Activated T-cell treated with anti-CD3 and anti-CD28 coated beads, Interleukin-2, amount 50 U/mL, for 24 hours (primary cell): ENCODE results near the gene SCGB1D4.

ENCODE experiments used
- DNase-seq: peaks from one replicate; pipeline ENCODE4 v3.0.0-alpha.2; 2020
- H3K27ac Mint-ChIP-seq: 2 replicates; pipeline ENCODE4 v1.8.0; 2020; ENCODE audit warnings: mild to moderate bottlenecking, mixed read lengths
- H3K27me3 Mint-ChIP-seq: 2 replicates; pipeline ENCODE4 v1.8.0; 2020; ENCODE audit warnings: mixed read lengths
- H3K36me3 Mint-ChIP-seq: 2 replicates; pipeline ENCODE4 v1.8.0; 2020; ENCODE audit warnings: low read depth, mixed read lengths
- H3K4me1 Mint-ChIP-seq: 2 replicates; pipeline ENCODE4 v1.8.0; 2020; ENCODE audit warnings: low read depth, mixed read lengths
- H3K4me3 Mint-ChIP-seq: 2 replicates; pipeline ENCODE4 v1.8.0; 2020; ENCODE audit warnings: mild to moderate bottlenecking, moderate library complexity, mixed read lengths
- H3K9me3 Mint-ChIP-seq: 2 replicates; pipeline ENCODE4 v1.8.0; 2020; ENCODE audit warnings: mixed read lengths

The SCGB1D4 gene

GRCh38 chr11:62260261-62260953, 38.5 kb downstream of the SCGB1D4 start:
- Mint-ChIP-seq H3K4me3 (no peak overlapping the region), H3K9me3 (peaks cover 2% of the 10 kb centered on the region), H3K27ac (no peak overlapping the region), H3K4me1 (peaks cover 20% of the 10 kb centered on the region), H3K36me3 (no peaks in the 10 kb centered on the region), H3K27me3 (peaks cover 38% of the 10 kb centered on the region)
- DNase-seq = no peak

GRCh38 chr11:62256281-62256680, 42.6 kb downstream of the SCGB1D4 start:
- peaks cover 22% of the 10 kb centered on the region for H3K9me3 Mint-ChIP-seq
- H3K27me3 Mint-ChIP-seq = peaks cover 36% of the 10 kb centered on the region
- DNase-seq = no peak
- no peak overlapping the region for H3K4me3 Mint-ChIP-seq
- no peaks in the 10 kb centered on the region for H3K4me1 Mint-ChIP-seq
- no peak overlapping the region for H3K27ac Mint-ChIP-seq
- H3K36me3 Mint-ChIP-seq = peaks cover 5% of the 10 kb centered on the region

DNA sequence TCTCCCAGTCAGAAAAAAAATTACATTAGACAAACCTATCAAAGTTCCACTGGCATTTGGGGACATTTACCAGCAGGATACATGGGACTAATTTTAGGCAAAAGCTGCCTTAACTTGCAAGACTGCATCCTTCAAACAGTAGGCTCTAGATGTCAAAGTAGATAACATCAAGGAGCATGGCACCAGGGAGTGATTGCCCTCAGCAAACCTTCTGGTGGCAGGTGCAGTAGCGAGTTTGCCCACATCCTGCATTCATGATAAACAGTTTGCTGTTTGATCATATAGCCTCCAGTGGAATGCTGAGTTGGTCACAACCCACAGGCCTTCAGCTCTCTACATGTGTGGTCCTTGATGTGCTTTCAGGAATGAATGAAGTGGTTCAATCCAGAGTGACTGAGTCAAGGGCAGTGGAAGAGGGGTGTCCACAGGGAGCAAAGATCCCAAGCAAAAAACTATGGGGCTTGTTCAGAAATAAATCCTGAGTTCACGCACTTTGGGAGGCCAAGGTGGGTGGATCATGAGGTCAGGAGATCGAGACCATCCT, 44.8 kb downstream of the SCGB1D4 start:
- H3K27me3 Mint-ChIP-seq = peaks cover 45% of the 10 kb centered on the region
- H3K9me3 Mint-ChIP-seq = peaks cover 39% of the 10 kb centered on the region
- H3K27ac Mint-ChIP-seq = no peak overlapping the region
- H3K4me1 Mint-ChIP-seq = no peaks in the 10 kb centered on the region
- peaks cover 5% of the 10 kb centered on the region for H3K36me3 Mint-ChIP-seq
- no peak overlapping the region for H3K4me3 Mint-ChIP-seq
- no peak for DNase-seq

- DNase-seq = no peak
- H3K4me1 Mint-ChIP-seq = no peaks in the 10 kb centered on the region
- peaks cover 5% of the 10 kb centered on the region for H3K36me3 Mint-ChIP-seq
- peaks cover 50% of the 10 kb centered on the region for H3K27me3 Mint-ChIP-seq
- no peak overlapping the region for H3K27ac Mint-ChIP-seq
- H3K4me3 Mint-ChIP-seq = no peak overlapping the region
- H3K9me3 Mint-ChIP-seq = peaks cover 39% of the 10 kb centered on the region
These were observed 47.2 kb downstream of the SCGB1D4 start for GRCh38 chr11:62251698-62252097.
